ENCODE results near the gene BCL6. TPM values are rescaled to one million over a fixed set of nuclear protein-coding genes. Genes with fewer than 3 reads are reported as not detected.

BCL6 gene
- total RNA-seq, 2 experiments from 2014 or later, result 13.7 to 14.0 TPM

DNA sequence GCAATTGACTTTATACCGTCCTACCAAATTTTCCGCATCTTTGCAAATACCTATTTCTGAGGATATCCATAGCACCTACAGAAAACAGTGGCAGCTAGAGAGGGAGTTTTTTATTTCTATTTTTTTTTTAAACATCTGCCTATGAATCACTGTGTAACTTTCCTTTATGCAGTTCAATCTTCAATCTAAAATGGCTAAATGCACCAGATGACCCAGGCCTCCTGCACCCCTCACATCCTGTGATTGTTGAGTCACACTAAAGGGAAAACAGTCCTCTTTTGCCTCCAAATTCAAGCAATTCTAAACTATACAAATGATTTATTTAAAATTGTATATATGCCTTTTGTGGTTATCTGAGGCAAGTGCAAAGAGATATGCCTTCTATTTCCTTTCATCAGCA, 20.1 kb upstream of the BCL6 start:
- Mint-ChIP-seq H3K27me3 (peaks cover 5% of the 10 kb centered on the region), H3K4me1 (ENCODE audit: low read depth) (peaks cover 21% of the 10 kb centered on the region), H3K36me3 (ENCODE audit: low read depth) (no peaks in the 10 kb centered on the region), H3K9me3 (no peaks in the 10 kb centered on the region), H3K27ac (no peak overlapping the region), H3K4me3 (no peak overlapping the region)
- DNase-seq, result no peak
- TF ChIP-seq, protein P1, sequence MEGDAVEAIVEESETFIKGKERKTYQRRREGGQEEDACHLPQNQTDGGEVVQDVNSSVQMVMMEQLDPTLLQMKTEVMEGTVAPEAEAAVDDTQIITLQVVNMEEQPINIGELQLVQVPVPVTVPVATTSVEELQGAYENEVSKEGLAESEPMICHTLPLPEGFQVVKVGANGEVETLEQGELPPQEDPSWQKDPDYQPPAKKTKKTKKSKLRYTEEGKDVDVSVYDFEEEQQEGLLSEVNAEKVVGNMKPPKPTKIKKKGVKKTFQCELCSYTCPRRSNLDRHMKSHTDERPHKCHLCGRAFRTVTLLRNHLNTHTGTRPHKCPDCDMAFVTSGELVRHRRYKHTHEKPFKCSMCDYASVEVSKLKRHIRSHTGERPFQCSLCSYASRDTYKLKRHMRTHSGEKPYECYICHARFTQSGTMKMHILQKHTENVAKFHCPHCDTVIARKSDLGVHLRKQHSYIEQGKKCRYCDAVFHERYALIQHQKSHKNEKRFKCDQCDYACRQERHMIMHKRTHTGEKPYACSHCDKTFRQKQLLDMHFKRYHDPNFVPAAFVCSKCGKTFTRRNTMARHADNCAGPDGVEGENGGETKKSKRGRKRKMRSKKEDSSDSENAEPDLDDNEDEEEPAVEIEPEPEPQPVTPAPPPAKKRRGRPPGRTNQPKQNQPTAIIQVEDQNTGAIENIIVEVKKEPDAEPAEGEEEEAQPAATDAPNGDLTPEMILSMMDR (IDR thresholded peaks at IDR 0.05), result no peak
- POLR2A ChIA-PET, result interaction anchor here (0.7 kb wide), 1 partner anchor 34 kb away, joined by 3 read pairs; no protein-coding TSS in a partner anchor
- intact Hi-C loops (cut with micrococcal nuclease), result no loop called here
- CTCF ChIA-PET, result no interaction called here
- peak; percentile 40 for ATAC-seq

DNA sequence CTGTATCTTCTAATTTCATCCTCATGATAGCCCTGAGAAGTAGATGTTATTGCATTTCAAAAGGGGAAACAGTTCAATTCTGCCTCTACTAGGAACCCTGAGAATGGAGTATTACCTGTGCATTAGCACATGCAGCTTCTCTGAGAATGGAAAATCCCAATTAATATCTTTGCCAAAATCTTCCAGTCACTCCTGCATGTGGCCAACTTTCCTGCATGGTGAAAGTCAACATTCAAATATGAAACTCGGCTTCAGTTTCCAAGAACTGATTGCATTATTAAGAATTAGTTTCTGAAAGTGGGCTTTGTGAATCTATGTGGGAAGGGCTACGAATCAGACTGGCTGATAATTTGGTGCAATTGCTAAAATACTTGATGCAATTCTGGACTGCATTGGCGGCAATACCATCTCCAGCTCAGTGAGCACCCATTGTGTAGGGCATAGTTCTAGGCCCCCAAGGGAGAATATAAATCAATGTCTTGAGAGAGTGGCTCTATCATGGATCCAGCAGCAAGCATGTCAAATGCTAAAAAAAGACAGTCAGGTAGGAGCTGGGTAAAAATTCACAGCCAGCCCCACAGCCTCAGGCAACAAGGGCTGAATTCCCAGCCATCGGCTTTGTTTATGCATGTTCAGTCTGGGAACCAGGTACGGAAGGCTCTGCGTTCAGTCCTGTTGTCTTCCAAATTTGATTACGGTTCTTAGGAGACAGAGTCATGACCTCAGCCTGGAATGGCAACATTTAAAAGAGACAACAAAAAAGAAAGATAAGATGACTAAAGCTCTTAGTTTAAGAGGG, 18.8 kb upstream of the BCL6 start:
- no peak overlapping the region for H3K27ac Mint-ChIP-seq
- H3K36me3 Mint-ChIP-seq (ENCODE audit: low read depth), result no peaks in the 10 kb centered on the region
- peaks cover 8% of the 10 kb centered on the region for H3K4me1 Mint-ChIP-seq (ENCODE audit: low read depth)
- CTCF ChIA-PET, result interaction anchor here (4.6 kb wide), 1 partner anchor 16 kb away, joined by 19 read pairs; no protein-coding TSS in a partner anchor
- H3K9me3 Mint-ChIP-seq, result no peaks in the 10 kb centered on the region
- ATAC-seq, result no peak
- intact Hi-C loops (cut with micrococcal nuclease), result no loop called here
- no peak overlapping the region for H3K4me3 Mint-ChIP-seq
- POLR2A ChIA-PET, result interaction anchor here (0.7 to 1.1 kb wide), 4 partner anchors 17 to 158 kb away, joined by 3 to 4 read pairs (median 3); partner anchors contain the start of gene BCL6
- TF ChIP-seq, protein P1 (IDR thresholded peaks at IDR 0.05), result no peak
- DNase-seq, result no peak
- H3K27me3 Mint-ChIP-seq, result peaks cover 5% of the 10 kb centered on the region

DNA sequence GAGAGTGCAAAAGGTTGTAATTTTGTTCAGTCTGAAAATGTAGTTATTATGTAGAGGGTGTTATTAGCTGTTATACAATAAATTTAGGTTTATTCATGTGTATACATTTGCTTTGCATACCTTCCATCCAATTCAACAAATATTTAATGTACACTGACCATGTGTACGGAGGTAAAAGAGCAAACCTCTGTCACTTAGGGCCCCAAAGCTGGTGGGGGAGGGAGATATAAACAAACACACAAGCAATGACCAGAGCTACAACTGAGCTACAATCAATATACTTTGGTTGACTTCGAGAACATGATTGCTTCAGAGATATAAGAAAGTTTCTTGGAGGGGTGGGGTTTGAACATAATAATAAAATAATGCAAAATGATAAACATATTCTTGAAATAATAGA, 17.5 kb upstream of the BCL6 start:
- DNase-seq (no peak), ATAC-seq (no peak)
- intact Hi-C loops (cut with micrococcal nuclease), result no loop called here
- no peak overlapping the region for H3K4me3 Mint-ChIP-seq
- CTCF ChIA-PET, result interaction anchor here (0.9 to 4.6 kb wide), 4 partner anchors 14 to 986 kb away, joined by 3 to 19 read pairs (median 3); no protein-coding TSS in a partner anchor
- no peaks in the 10 kb centered on the region for H3K9me3 Mint-ChIP-seq
- peaks cover 6% of the 10 kb centered on the region for H3K4me1 Mint-ChIP-seq (ENCODE audit: low read depth)
- POLR2A ChIA-PET, result no interaction called here
- TF ChIP-seq, protein P1 (IDR thresholded peaks at IDR 0.05), result no peak
- H3K27ac Mint-ChIP-seq, result no peak overlapping the region
- peaks cover 5% of the 10 kb centered on the region for H3K27me3 Mint-ChIP-seq
- H3K36me3 Mint-ChIP-seq (ENCODE audit: low read depth), result no peaks in the 10 kb centered on the region

DNA sequence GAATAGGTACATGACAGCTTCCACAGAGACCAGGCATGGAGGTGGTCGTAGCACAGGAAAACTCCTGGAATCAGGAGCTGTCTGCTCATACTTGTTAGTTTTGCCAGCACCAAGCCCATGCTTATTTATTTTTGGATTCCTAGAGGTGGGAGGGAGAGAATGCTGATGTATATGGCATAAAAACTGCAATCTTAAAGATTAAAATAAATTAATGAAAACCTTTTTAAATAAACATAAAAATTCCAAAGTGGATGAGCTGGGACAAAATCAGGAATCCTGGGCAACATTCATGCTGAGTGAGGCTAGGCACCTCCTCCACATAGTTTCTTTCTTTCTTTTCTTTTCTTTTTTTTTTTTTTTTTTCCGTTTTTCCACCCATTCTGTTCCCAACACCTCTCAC, 14.3 kb upstream of the BCL6 start:
- POLR2A ChIA-PET, result interaction anchor here (0.8 to 1.1 kb wide), 2 partner anchors 14 to 18 kb away, joined by 3 read pairs; no protein-coding TSS in a partner anchor
- H3K9me3 Mint-ChIP-seq, result no peaks in the 10 kb centered on the region
- no peak overlapping the region for H3K27ac Mint-ChIP-seq
- intact Hi-C loops (cut with micrococcal nuclease), result no loop called here
- H3K4me1 Mint-ChIP-seq (ENCODE audit: low read depth), result peaks cover 5% of the 10 kb centered on the region
- TF ChIP-seq, protein P1 (IDR thresholded peaks at IDR 0.05), result no peak
- no peak for ATAC-seq
- H3K4me3 Mint-ChIP-seq, result no peak overlapping the region
- H3K36me3 Mint-ChIP-seq (ENCODE audit: low read depth), result no peaks in the 10 kb centered on the region
- DNase-seq, result no peak
- peaks cover 5% of the 10 kb centered on the region for H3K27me3 Mint-ChIP-seq
- CTCF ChIA-PET, result no interaction called here

DNA sequence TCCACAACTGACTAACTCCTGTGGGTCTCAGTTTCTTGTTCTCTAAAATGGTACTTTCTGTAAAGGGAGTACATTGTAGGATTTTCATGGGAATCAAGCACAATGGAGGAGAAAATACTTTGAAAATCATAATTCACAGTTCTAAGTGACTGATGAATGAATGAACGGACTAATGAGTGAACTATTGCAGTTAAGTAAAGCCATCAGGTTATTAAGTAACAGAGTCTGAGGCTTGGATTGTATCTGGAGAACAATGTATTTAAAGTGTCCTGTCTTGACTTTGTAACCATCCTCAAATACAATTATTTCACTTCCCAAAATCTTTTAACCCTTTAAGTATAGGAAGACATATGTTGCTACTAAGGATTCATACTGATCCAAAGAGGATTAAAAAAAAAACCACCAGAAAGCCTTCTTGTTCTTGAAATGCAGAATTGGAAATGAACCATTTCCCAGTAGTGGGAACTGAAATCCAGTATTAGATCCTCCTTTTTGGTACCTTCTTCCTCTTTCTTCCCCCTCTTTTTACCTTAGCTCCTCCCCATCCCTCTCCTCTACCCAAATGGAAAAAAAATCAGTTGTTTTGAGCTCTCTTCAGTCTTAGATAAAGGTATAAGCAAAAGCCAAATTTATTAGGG, 13.2 kb upstream of the BCL6 start:
- no peak for ATAC-seq
- Mint-ChIP-seq H3K36me3 (ENCODE audit: low read depth) (no peaks in the 10 kb centered on the region), H3K4me3 (no peak overlapping the region), H3K27ac (no peak overlapping the region), H3K27me3 (peaks cover 5% of the 10 kb centered on the region), H3K4me1 (ENCODE audit: low read depth) (peaks cover 5% of the 10 kb centered on the region), H3K9me3 (no peaks in the 10 kb centered on the region)
- ChIA-PET CTCF (interaction anchor here (1.0 kb wide), 1 partner anchor 1195 kb away, joined by 3 read pairs; no protein-coding TSS in a partner anchor), POLR2A (no interaction called here)
- TF ChIP-seq, protein P1 (IDR thresholded peaks at IDR 0.05), result no peak
- DNase-seq, result no peak
- intact Hi-C loops (cut with micrococcal nuclease), result no loop called here

Measured in activated CD8-positive, alpha-beta T cell treated with anti-CD3 and anti-CD28 coated beads for 36 hours (primary cell).